Mononuclear cell (primary cell): Measurements from ENCODE around the gene NEDD4L. TPM values are rescaled to one million over a fixed set of nuclear protein-coding genes. Genes with fewer than 3 reads are reported as not detected.
"Not testable (repeated sequence)": the region's sequence is repeated elsewhere in the genome, so short reads cannot be mapped to it uniquely, and the experiment has no call there.

Source experiments
- H3K27me3 ChIP-seq: 2 replicates; pipeline ENCODE4 v1.6.0; 2011; ENCODE audit warnings: low read length, control low read depth; ENCODE audit not compliant: insufficient read depth
- H3K4me1 ChIP-seq: 2 replicates; pipeline ENCODE4 v1.5.1; 2011; ENCODE audit warnings: mild to moderate bottlenecking, low read length, control low read depth; ENCODE audit not compliant: insufficient read depth
- H3K4me3 ChIP-seq: 2 replicates; pipeline ENCODE4 v1.5.1; 2011; ENCODE audit warnings: mild to moderate bottlenecking, low read length, moderate library complexity
- H3K9me3 ChIP-seq: 2 replicates; pipeline ENCODE4 v1.5.1; 2011; ENCODE audit warnings: low read depth, mild to moderate bottlenecking, control low read depth, low read length
- total RNA-seq: library from RNA; depleted of rRNA; stranded (reverse); fragments of >200 nt; gene quantifications from one replicate; pipeline ENCODE4 v1.2.3, GENCODE V29; 2012

The NEDD4L gene
- total RNA-seq, 1 donor = 8.7 TPM

DNA sequence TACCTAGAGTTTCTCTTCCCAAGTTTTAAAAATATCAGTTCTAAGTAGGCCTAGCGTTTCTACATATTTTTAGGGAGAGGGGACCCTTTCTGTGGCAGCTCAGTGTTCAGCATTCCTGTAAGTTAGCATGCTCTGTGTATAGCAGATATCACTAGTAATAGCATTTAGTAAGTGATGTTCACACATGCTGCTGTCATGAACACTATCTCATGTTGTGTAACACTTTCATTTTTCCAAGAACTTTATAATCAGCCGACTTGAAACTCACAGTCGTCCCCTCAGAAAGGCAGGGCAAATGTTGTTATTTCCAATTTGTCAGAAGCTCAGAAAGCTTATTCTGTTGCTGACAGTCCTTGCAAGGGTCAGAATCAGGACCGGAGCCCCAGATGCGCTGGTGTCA lies 317.2 kb downstream of the NEDD4L start:
- H3K9me3 ChIP-seq = no peaks in the 10 kb centered on the region
- peaks cover 7% of the 10 kb centered on the region for H3K4me1 ChIP-seq
- H3K27me3 ChIP-seq = no peaks in the 10 kb centered on the region
- H3K4me3 ChIP-seq = no peak overlapping the region

DNA sequence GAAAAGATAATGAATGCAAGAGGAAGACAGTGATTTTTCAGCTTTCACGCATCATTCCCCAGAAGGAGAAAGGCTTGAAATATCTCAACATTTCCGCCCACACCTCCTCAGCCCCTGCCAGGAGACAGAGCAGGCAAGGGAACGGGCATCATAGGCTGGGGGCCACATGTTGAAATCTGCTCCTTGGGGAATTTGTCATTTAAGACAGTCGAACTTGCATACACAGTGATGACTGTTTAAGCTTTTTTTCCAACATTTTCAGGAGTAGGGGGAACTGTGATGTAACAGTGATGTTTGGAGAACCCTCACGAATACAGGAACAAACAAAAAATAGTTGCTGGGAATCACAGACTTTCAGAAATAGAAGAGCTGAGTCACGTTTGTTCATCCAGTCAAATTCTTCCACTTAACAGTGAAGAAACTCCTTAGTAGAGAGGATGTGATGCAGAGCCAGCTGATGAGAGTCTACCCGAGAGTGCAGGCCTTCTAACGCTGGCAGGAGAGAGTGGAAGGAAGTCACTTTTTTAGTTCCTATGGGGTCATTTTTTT lies 318.1 kb downstream of the NEDD4L start:
- no peaks in the 10 kb centered on the region for H3K27me3 ChIP-seq
- H3K9me3 ChIP-seq = no peaks in the 10 kb centered on the region
- H3K4me1 ChIP-seq = peaks cover 7% of the 10 kb centered on the region
- no peak overlapping the region for H3K4me3 ChIP-seq

DNA sequence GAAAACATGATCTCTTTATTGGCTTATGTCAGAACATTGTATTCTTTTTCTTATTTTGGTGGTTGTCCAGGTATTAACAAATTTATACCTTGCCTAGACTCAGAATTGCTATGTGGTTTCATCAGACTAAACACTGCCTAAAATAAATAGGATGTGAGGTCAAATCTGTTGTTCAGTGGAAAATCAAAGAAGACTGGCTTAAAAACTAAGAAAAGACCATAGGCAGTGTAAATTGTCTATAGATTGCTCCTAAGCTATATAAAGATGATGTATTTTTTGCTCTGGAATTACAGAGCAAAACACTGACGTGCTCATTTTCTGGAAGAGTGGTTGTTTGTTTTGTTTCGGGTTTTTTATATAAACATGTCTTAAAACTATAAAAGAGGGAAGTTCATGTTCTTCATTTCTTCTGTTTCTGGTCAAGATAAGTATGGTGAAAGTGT lies 318.8 kb downstream of the NEDD4L start:
- H3K4me1 ChIP-seq = peaks cover 7% of the 10 kb centered on the region

DNA sequence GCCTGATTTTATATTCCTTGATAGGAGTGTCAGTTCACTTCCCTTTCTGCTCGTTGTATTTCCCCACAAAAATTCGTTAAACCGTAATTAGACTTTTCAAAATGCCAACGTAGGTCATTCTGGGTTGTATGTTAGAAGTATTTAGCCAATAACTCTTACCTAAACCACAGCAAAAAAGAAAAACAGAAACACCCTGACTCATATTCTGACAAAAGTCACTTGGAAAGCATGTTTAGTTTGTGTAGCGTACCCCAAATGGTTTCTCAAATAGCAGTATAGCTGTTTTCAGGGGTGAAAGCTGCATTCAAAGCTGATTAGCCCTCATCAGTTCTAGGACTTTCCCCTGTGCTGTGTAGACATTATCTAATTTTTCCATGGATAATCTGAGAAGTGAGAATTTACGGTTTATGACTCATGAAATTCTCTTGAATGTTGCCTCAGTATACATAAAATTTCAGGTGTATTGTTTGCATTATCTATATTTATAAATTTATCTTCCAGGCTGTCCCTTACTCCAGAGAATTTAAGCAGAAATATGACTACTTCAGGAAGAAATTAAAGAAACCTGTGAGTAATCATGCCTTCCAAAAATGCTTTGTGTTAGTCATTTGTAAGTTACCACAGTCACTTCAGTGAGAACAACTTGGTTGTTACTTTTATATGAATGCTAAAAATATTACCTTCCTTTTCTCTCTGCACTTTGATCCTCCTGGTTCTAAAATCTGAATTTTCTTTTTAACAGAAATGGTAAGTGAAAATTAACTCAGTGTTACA lies 319.9 kb downstream of the NEDD4L start:
- Histone ChIP-seq H3K27me3 (no peaks in the 10 kb centered on the region), H3K9me3 (no peaks in the 10 kb centered on the region), H3K4me3 (no peak overlapping the region), H3K4me1 (peaks cover 7% of the 10 kb centered on the region)

More for the DNA sequence above, 318.8 kb downstream of the NEDD4L start:
- Histone ChIP-seq H3K9me3 (no peaks in the 10 kb centered on the region), H3K4me3 (no peak overlapping the region), H3K27me3 (no peaks in the 10 kb centered on the region)

DNA sequence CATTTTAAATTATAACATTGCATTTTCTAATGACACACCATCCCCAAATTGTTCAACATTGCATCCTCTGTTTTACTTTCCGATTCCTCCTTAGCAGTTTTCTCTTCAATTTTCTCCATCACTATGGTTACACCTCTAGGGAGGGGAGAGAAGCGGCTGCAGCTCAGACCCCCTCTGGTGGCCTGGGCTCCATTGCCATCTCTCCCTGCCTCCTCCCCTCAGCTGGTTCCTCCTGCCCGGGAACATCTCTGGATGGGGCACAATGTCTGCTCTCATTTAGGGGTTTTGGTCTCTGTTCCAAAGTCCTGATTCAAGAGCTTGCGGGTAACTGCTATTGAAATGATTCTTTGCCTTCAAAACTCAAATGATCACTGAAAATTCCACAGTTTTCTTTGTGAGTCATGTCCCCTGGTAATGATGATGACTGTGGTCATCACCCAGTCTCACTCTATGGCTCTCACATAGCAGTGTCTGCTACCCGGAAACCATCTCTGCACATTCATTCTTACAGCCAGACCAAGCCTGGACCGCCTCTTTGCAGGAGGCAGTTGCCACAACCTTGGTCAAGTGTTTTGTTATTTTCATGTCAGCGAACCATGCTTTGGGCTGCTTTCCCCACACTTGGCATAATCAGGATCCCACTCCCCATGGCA lies 321.0 kb downstream of the NEDD4L start:
- H3K4me1 ChIP-seq = peaks cover 7% of the 10 kb centered on the region
- H3K9me3 ChIP-seq = no peaks in the 10 kb centered on the region
- H3K27me3 ChIP-seq = no peaks in the 10 kb centered on the region
- H3K4me3 ChIP-seq = no peak overlapping the region

DNA sequence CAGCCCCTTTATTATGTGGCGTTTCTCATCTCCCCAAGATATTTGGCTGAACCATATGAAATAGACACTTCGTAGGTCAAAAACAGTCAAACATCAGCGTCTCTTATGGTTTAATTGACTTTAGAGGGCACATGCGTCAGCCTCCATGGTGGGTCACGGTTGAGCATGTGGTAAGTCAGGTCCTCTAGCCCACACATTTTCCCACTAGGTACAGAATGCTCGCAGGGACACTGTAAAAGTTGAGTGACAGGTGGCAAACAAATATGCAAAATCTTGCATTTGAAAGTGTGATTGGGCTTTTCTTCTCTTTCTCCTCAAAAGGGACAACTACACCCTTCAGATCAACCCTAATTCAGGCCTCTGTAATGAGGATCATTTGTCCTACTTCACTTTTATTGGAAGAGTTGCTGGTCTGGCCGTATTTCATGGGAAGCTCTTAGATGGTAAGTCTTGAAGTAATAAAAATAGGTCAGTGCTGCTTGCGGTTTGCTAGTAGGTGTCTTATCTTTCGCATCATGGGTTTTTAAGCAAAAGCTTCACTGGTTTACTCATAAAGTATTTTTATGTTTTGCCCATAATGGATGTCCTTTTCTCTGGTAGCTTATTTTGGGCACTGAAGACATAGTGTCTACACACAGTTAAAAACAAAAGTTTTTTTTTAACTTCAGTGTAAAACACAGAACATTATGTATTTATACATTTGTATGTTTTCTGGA lies 323.6 kb downstream of the NEDD4L start:
- no peaks in the 10 kb centered on the region for H3K27me3 ChIP-seq
- peaks cover 4% of the 10 kb centered on the region for H3K4me1 ChIP-seq
- no peak overlapping the region for H3K4me3 ChIP-seq
- no peaks in the 10 kb centered on the region for H3K9me3 ChIP-seq

DNA sequence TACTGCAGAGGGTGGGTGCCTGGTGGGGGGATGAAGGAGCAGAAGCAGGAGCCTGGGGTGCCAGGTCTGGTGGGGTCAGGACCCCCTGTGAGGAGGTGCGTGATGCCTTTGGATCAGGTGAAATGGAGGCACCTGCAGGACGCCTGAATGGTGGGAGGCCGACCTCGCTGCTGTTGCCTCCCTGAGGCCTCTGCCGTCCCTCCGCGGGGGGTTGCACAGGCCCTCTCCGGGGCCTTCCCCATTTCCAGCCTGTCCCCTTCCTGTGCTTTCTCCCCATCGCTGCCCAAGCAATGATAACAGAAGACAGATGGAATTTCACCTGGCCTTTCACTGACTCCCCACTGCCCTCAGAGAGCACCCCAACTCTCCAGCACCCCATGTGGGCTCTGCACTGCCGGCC lies 325.6 kb downstream of the NEDD4L start:
- H3K4me1 ChIP-seq = no peaks in the 10 kb centered on the region
- no peaks in the 10 kb centered on the region for H3K27me3 ChIP-seq
- H3K4me3 ChIP-seq = no peak overlapping the region
- H3K9me3 ChIP-seq = no peaks in the 10 kb centered on the region

DNA sequence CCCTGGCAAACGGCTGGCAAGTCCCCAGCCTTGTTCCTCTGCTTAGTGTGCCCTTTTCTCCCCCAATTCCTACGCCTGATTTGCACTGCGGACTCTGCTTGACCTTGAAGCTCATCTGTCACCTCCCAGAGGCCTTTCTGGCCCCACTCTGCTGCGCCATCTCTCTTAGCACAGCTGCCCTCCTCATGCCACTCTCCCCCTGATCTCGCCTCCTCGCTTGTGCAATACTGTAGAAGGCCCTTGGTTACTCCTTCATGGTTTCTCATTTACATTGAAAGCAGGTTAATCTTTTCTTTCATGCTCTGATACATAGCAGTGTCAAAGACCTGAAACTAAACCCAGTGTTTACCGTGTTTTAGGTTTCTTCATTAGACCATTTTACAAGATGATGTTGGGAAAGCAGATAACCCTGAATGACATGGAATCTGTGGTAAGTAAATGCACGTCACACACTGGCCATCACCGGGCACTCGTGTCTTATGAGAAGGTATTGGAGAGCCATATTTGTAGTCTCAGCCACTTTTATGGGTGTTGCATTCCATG lies 326.1 kb downstream of the NEDD4L start:
- H3K27me3 ChIP-seq = no peaks in the 10 kb centered on the region
- H3K4me1 ChIP-seq = no peaks in the 10 kb centered on the region

DNA sequence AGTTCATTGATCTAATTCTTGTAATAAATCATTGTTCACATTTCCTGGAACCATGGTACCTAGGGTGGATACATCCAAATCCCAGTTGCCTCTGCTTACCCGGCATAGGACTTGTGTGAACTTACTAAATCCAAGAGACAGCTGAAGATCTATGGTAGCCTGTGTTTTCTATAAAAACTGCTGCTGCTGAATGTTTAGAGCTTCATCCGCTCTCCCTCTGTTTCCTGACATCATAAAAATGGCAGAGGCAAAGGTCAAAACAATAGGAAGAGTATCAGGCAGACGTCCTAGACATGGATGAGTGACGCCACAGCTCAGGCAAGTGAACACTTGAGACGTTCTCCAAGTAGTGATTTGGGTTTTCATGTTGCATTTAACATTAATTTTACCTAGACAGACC lies 326.6 kb downstream of the NEDD4L start:
- Histone ChIP-seq H3K9me3 (no peaks in the 10 kb centered on the region), H3K4me1 (no peaks in the 10 kb centered on the region), H3K4me3 (no peak overlapping the region), H3K27me3 (no peaks in the 10 kb centered on the region)

More for the DNA sequence above, 326.1 kb downstream of the NEDD4L start:
- no peak overlapping the region for H3K4me3 ChIP-seq
- no peaks in the 10 kb centered on the region for H3K9me3 ChIP-seq

DNA sequence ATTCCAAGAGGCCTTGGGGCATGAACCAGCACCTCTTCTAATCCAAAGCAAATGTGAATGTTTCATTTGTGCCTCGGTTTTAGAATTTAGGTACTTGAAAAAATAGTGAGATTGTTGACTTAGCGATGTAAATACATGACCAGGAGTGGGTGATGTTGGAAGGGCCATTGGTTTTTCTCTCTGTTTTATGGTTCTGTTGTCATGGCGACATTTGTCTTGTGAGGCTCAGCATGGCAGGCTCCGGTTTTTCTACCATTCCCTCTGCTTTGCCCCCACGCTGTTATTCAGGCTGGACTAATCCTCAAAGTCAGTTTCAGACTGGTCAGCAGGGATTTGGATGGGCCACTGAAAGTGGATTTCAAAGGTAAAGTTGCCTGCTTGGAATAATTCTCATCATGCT lies 329.5 kb downstream of the NEDD4L start:
- H3K4me1 ChIP-seq = no peaks in the 10 kb centered on the region
- H3K9me3 ChIP-seq = no peaks in the 10 kb centered on the region
- H3K4me3 ChIP-seq = no peak overlapping the region
- no peaks in the 10 kb centered on the region for H3K27me3 ChIP-seq

DNA sequence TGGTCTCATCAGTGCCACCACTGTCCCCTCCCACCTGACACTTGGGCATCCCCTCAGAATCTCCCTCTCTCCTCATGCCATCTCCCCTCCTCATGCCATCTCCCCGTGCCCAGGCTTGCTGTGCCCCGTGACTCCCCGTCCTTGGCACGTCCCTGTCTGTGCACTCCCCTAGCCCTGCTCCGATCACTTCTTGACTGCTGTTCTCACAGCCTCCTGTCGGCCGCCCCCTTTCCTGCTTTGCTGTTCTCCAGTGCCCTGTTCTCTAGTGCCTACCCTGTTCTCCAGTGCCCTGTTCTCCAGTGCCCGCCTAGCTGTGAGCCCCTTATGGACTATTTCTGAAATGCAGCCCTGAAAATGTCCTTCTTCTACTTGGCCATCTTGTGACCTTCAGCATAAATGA lies 331.0 kb downstream of the NEDD4L start:
- no peaks in the 10 kb centered on the region for H3K27me3 ChIP-seq
- H3K4me1 ChIP-seq = no peaks in the 10 kb centered on the region
- no peak overlapping the region for H3K4me3 ChIP-seq
- H3K9me3 ChIP-seq = no peaks in the 10 kb centered on the region

DNA sequence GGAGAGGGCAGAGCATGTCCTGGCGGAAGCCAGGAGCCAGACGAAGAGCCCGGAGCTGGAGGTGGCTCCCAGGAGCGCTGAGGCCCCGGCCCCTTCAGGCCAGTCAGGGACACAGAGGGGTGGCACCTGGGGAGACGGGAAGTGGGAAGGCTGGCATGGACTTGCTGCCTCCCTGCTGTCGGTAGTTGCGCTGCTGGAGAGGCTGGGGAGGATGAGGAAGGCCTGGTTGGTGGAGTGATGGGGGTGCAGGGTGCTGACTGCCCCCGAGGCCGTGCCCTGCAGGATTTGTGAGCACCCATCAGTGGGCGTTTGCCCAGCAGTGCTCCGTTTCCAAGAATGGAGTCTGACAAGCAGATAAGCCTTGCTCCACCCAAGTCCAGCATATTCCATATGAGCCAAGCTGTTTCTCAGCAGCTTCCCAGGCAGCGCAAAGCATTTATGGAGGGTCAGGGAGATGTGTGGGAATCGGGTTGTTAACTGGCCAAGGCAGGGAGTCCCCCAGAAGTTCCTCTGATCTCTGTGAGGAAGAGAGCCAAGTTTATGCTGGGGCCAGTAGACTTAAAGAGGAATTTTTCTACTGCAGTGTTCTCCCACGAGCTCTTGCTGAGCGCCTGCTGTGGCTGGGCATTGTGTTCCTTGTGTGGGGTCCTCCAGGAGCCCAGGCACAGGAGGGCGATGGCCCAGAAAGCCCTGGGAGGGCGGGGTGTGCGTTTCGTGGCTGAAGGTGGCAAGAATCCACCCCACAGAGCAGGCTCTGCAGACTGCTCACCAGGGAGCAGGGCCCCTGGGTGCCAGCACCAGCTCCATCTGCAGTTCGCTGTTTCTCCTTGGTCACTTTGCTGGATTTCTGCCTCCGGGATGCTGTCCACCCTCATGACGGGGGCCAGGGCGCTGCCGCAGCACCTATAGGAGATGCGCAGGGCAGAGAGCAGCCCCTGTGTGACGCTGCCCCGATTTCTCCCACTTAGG lies 334.7 kb downstream of the NEDD4L start:
- Histone ChIP-seq H3K27me3 (no peaks in the 10 kb centered on the region), H3K4me3 (no peak overlapping the region), H3K4me1 (no peaks in the 10 kb centered on the region), H3K9me3 (no peaks in the 10 kb centered on the region)

DNA sequence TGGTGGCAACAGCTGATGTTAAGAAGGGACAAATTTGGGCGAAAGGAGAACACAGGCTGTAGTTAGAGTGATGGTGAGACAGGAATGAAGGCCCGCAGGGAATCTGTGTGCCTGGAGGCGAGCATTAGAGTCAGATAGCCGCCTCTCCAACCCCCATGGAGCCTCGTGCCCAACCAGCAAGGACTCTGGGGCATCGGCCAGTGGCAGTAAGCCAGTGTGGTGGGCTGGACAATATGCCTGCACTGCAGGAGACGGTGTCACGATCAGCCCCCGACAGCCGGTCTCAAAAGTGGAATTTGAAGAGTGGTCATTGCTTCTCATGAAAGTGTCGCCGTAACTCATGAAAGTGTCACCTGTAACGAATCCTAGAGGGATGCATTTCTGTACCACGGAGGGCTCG lies 335.4 kb downstream of the NEDD4L start:
- H3K4me3 ChIP-seq = no peak overlapping the region
- H3K4me1 ChIP-seq = no peaks in the 10 kb centered on the region
- no peaks in the 10 kb centered on the region for H3K9me3 ChIP-seq
- H3K27me3 ChIP-seq = no peaks in the 10 kb centered on the region

DNA sequence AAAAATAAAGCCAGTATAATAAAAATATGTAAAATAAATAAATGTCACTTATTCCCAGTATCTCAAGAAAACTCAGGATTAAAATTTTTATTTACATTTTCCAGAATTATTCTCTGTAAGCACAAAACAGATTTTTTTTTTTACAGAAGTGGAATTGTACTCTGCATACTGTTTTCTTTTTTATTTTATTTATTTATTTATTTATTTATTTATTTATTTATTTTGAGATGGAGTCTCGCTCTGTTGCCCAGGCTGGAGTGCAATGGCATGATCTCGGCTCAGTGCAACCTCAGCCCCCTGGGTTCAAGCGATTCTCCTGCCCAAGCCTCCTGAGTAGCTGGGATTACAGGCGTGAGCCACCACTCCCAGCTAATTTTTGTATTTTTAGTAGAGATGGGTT lies 336.1 kb downstream of the NEDD4L start:
- not testable (repeated sequence) for H3K27me3 ChIP-seq, H3K9me3 ChIP-seq, H3K4me1 ChIP-seq, H3K4me3 ChIP-seq
